CD4-positive, alpha-beta T cell treated with Interleukin-2 at 100 ng/mL for 4 hours (primary cell): Measurements from ENCODE around the gene CLCN7.
"Not testable (repeated sequence)": the region's sequence is repeated elsewhere in the genome, so short reads cannot be mapped to it uniquely, and the experiment has no call there.

Source experiments
- DNase-seq: peaks from one replicate; pipeline ENCODE4 v3.0.0-alpha.2; 2020; ENCODE audit warnings: low spot score

CLCN7 gene

DNA sequence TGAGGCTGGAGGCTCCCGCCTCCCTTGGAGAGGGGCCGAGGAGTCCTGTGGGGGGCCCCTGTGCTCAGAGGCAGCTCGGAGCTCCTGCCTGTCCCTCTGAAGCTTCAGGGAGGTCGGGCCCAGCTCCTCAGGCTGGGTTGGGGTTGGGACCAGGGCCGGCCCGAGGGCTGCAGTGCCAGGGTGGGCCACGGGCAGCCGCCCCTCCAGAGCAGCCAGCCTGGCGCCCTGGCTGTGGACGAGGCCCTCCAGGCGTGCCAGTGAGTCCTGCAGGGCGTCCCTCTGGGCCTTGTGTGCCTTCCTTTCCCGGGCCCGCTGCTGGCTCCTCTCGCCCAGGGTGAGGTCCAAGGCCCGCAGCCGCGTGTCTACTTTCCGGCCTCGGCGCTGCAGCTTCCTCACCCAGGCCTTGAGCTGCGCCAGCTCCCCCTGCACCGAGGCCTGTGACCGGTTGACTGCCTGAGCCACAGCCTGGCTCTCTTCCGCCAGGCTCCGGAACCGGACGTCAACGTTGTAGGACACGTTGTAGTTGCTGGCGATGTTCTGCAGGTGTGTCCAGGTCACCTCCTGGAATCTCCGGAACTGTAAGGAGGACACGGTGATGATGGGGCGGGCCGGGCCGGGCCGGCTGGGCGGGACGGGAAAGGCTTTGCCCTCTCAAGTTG lies 12.7 kb upstream of the CLCN7 start:
- DNase-seq = no peak

DNA sequence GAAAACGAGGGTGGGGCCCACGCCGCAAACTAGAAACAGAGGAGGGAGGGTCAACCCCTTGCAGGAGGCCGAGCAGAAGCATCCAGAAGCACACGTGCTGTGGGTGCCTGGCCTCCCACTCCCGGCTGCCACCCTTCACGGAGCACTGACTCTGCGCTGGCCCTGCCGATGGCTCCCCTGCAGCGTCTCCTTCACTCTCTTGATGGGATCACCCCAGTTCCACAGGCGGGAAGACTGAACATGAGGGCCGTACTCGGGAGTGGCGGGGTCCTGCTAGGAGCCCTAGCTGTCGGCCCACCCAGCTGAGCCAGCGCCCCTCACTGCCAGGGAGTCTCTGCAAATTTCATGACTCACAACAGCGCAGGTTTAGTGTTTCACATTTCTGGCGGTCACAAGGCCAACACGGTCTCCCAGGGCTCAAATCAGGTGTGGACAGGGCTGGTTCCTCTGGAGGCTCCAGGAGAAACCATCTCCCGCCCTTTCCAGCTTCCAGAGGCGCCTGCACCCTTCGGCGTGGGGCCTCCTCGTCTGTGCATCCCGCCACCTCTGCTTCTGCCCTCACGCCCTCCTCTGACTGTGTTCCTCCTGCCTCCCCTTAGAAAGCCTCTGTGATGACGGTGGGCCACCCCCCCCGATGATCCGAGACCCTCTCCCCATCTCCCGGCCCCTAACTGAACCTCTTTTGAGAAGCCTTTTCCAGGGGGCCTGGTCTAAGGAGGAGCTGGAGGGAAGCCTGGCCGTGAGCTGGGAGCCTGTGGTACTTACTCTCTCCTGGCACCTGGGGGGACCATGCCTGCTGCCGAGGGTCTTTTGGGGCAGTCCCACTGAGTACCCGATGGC lies 11.9 kb upstream of the CLCN7 start:
- DNase-seq = no peak

DNA sequence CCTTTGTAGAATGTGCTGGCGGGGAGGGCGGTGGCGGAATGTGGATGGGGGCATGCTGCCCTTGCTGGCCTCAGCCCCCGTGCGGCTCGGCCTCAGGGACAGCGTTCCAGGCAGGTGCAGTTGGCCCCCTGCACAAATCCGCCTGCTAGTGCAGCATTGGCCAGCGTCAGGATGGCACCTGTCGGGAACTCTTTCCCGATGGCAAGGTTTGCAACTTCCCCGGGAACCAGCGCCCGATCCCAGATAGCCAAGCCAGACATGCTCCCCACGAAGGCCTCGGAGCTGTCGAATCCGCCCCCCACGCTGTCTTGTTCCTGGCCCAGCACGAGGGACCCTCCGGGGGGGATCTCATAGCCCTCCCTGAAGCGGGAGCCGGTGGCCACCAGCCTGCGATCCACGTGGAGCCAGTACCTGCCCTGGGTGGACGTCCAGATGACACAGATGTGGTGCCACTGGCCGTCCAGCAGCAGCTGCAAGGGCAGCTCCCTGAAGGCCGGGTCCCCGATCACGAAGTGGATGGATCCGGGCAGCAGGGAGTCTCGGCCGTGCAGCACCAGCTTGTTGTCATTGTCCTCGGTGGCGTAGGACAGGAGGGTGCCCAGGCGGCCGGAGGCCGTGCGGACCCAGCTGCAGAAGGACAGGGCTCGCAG lies 11.1 kb upstream of the CLCN7 start:
- DNase-seq = no peak

DNA sequence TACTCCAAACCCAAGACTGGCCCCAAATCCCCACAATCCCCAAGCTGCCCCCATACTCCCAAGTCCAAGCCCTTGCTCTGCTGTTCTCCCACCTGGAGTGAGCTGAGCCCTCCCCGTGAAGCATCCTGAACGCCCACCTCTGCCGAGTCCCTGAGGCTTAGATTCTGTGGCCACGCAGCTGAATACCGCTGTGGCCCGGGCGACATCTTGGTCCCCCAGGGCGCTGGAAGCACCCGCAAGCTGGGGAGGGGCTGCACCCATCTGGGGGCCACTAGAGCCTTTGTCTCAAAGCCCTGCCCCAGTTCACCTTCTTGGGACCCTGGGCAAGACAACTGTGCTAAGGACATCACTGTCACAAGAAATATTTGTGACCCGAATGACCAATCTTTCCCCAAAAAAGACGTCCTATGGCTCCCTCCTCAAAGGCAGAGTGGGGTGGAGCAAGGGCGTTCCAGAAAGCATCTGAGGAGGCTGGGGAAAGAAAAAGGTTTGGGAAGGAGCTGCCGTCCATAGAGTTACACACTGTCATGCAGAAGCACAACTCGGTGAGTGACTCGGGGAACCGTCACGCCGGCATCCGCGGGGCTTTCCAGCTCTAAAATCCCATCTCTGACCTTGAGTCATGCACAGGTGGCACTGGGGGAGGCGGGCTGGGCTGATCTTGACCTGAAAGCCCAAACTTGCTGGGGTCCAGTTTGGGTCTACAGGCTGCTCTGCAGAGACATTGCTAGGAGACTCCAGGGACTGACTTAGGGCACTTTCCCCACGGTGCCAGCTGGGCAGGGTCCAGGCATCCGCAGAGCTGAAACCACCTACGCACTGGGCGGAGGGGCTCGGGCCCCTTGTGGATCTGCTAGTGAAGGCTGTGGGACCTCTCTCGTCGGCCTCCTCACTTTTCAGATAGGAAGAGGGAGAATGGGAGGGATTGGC lies 7.3 kb upstream of the CLCN7 start:
- DNase-seq = no peak

DNA sequence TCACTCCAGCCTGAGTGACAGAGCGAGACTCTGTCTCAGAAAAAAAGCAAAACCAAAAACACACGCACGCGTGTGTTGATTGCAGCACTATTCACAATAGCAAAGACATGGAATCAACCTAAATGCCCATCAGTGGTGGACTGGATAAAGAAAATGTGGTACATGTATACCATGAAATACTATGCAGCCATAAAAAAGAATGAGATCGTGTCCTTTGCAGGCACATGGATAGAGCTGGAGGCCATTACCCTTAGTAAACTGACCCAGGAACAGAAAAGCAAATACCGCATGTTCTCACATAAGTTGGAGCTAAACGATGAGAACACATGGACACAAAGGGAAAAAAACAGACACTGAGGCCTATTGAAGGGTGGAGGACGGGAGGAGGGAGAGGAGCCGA lies 4.1 kb upstream of the CLCN7 start:
- DNase-seq = not testable (repeated sequence)

DNA sequence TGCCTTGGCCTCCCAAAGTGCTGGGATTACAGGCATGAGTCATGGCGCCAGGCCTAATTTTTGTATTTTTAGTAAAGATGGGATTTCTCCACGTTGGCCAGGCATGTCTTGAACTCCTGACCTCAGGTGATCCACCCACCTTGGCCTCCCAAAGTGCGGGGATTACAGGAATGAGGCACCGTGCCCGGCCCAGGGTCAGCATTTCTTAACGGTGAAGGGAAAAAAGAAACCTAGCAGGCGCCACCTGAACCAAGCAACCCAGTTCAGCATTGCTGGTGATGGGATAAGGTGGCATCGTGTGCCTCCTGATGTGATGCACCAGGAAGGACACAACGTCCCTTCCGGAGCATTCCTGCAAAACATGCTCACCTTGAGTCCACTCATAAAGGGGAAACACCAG lies 2.2 kb upstream of the CLCN7 start:
- no peak for DNase-seq

DNA sequence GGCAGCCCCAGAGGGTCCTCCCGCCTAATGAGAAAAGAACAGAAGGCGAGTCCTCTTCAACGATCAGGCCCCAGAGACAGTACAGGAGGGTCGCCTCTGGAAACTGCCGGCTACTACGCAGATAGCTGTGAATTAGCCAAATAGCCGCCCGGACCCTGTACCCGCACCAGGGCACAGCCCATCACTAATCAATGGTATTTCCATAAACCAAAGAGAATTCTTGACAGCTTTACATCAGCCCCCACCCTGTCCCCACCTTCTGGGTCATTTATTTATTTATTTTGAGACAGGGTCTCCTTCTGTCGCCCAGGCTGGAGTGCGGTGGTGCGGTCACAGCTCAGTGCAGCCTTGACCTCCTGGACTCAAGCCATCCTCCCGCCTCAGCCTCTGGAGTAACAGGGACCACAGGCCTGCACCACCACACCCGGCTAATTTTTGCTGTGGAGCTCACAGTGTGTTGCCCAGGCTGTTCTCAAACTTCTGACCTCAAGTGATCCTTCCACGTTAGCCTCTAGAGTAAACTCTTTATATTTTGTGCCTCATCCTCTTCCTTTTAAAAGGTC lies 805 bp upstream of the CLCN7 start:
- no peak for DNase-seq

DNA sequence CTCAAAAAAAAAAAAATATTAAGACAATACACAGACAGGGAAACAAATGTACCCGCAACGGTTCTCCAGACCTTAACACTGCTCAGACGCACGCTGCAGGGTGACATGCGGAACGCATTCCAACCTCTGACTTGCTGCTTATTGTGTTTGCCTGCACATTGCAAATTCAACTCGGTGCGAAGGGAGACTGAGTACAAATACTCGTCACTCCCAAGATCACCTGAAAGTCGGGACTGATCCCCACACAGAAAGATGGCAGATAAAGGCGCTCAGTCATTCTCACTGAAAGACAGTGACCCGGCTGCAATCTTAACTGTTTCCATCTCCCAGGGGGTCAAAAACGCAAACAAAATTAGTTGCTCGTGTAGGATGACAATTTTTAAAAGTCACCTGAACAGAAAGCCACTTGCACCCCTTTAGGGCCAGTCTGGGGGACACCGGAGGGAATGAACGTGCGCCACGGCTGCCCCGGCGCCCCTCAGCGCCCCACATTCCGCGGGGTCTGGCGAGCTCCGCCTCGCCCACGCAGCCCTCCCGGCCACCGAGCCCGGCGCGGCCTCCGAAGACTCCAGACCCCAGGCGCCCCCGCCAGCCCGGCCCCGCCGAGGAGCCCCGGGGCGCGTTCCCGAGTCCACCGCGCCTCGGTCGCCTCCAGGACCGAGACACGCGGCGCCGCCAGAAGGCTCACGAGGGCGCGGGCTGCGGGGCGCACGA lies 589 bp downstream of the CLCN7 start:
- no peak for DNase-seq

DNA sequence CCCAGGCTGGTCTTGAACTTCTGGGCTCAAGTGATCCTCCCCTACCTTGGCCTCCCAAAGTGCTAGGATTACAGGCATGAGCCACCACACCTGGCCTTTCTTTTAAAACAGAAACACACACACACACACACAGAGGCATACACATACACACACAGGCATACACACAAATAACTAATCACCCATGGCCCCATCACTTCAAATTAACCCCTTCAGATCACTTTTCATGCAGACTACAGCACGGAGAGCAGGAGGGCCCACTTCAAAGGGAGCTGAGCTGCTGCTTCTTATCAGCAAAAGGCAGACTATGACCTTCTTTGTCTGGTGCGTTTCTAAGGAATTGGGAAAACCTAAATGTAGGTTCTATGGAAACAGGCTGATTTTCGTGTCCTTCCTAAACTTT lies 1.9 kb downstream of the CLCN7 start:
- no peak for DNase-seq

DNA sequence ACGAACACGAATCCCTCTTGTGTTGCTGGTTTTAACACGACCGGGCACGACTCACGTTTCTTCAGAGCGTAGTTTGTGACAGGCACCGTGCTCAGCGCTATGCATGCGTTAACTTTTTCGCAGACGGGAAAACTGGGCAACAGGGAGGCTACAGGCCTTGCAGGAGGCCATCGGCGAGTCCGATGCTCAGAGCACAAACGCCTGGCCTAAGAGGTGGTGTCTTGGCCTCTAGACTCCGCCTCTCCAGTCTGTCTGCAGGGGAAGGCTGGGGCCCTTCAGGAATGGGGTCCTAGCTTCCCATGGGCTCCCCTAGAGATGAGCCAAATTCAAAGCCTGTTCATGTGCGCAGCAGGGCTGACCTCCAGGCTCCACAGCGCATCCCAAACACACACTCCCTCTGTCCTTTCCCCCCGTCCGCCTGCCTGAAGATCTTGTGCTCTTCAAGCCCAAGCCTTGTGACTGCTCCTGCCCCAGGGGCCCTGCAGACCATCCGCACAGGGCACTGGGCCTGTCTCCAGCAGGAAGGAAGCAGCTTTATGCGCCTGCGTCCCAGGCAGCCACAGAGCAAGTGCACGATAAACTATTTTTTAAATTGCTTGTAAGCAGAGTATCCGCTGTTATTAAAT lies 3.1 kb downstream of the CLCN7 start:
- DNase-seq = no peak

DNA sequence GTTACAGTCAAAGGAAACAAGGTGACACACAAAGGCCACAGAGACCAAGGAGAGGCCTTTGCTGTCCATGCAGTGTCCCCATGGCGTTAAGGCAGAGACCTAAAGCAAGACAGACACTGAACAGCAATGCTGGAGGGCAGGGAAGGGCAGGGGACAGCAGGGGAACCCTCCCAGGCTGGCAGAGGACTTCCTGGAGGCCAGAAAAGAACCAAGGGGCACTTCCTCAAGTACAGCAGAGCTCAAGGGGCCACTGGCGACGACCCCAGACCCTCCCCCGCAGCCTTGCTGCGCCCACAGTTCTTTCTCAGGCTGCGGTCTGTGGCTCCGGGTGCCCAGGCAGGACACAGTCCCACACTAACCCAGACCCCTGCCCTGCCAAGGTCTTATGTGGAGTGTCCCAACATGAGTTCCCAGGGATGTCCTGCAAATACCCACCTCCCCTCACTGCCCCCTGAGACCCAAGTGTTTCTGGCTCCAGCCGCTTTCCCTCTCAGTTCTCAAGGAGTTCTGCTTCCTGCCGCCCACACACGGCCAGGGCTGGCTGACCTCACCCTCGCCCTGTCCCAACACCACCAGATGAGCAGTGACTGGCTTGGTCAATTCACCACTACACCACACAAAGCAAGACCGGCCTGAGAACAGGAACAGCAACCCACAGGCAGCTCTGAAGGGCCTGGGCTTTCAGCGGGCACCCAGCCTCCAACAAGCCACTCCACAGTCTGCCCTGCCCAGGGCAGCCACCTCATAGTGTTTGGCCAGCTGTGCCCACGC lies 4.2 kb downstream of the CLCN7 start:
- no peak for DNase-seq

DNA sequence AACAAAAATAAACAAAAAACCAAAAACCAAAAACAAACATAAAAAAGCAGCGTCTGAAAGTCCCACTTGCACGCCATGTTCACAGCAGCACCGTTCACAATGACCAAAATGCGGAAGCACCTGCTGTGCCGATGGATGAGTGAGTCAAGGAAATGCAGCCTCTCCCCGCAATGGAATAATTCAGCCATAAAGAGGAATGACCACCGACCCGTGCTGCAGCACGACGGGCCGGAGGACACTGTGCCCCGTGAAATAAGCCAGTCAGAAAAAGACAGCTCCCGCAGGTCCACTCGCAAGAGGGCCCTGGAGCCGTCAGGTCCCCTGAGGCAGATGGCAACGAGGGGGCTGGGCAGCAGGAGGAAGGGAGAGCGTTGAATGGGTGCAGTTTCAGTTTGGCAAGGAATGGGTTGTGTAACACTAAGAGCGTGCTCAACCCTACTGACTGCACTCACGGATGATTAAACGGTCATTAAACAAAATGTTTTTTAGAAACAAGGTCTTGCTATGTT lies 5.1 kb downstream of the CLCN7 start:
- no peak for DNase-seq

DNA sequence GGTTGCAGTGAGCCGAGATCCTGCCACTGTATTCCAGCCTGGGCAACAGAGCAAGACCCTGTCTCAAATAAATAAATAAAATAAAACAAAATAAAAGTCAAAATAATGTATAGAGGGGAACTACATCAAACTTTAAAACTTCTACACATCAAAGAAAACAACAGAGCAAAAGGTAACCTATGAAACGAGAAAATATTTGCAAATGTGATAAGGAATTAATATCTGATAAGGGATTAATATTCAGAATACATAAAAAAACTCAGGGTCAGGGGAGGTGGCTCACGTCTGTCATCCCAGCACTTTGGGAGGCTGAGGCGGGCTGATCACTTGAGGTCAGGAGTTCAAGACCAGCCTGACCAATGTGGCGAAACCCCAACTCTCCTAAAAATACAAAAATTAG lies 5.7 kb downstream of the CLCN7 start:
- not testable (repeated sequence) for DNase-seq

DNA sequence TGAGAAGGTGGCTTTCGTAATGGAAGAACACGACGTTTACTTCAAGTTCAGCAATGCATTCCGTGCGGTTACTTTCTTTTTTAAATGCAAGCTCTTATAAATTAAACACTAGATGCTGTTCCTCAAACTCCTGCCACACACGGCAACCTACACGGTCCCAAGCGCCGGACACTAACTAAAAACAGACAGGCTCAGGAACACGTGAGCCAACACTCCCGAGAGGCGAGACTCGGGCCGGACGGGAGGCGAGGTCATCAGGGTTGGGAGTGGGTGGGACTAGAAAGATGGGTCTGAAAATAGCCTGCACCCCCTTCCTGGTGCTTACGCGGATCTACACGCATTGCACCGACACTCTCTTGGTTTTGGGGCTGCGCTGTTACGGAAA lies 6.4 kb downstream of the CLCN7 start:
- no peak for DNase-seq

DNA sequence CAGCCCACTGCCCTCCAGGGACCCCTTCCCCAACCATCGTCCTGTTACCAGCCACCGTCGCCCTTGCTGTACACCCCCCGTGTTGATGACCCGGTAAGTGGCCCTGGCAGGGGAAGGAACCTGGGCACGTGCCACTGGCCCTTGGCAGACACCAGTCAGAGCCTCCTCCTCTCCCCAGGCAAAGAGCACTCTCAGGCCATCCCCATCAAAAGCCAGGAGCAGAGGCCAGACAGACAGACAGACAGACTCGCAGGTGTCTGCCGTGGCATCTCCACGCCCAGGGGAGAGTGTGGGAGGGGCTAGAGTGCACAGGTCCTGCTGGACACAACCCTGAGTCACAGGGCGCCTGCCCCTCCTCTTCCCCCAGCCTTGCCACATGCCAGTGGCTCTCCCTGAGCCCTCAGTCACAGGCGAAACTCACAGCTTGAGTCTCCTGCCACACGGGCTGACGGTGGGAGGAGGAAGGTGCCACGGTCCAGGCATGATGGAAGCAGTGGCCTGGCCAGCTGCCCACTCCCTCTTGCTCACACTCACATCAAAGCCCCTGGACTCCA lies 7.8 kb downstream of the CLCN7 start:
- no peak for DNase-seq

DNA sequence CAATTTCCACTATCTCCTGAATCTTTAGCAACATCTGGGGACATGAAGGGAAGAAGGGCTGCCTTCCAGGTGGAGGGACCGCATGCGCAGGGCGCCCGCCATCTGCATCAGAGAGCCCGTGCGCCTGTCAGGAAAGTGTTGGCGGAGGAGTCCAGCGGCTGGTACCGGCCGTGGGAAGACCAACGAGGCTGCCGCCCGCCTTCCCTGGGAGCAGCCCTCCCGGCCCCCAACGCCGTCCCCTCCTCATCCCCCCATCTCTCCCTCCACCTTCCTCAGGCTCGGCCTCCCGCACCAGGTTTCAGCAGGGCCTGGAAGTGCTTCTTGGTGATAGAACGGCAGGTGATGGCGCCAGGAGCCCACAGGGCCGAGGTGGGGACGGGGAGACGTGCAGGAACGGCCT lies 8.8 kb downstream of the CLCN7 start:
- no peak for DNase-seq

DNA sequence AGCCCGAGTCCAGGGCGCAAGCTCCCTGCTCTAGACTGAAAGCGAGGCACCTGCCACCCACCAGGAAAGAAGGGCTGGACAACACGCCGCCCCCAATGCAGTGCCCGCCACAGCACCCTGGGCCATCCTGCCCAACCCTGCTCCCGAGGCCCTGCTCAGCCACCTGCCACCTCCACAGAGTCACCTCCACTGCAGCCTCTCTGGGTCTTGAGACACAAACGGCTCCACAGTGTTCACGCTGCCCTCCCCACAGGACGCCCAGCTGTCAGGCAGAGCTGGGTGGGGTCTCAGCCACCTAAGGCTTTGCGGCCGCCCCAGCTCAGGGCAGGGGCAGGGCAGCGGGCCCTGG lies 9.3 kb downstream of the CLCN7 start:
- no peak for DNase-seq

DNA sequence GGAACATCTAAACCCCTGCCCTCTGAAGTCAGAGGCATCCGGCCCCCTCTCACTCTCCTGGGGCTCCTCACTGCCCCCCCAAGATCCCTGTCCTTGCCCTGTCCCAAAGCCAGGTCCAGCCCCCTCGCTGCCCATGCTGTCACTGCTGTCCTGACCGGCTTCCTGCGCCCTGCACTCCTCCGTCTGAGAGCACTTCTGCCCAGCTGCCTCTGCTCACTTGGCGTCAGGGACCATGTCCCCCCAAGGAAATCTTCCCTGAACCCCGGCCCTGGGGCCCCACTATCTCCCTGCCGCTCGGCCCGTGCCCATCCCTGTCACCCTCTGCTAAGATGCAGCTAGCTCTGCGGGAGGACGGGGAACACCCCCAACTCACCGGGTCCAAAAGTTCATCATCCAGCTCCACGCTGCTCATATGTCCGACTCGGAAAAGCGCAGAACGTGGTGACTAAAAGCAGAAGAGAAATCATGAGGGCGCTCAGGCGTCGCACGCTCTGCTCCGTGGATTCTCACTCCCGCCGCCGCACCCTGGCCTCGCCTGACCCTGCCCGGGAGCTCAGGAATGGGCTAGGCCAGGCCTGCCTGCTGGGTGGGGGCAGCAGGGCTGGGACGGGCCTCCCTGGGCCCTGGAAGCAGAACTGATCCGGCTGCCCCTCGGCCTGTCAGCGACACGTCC lies 9.8 kb downstream of the CLCN7 start:
- no peak for DNase-seq
